DOHH2 (cell line): ENCODE results near the gene MYLIP.

ENCODE experiments used
- H3F3A ChIP-seq: fragments of 200-600 bp; sonication (generic), shearing (Covaris generic); 2 replicates; pipeline ENCODE4 v1.6.0; 2016; ENCODE audit warnings: antibody characterized with exemption, mild to moderate bottlenecking; ENCODE audit not compliant: control insufficient read depth, insufficient read depth
- H3K27ac ChIP-seq: fragments of 200-600 bp; sonication (generic); 2 replicates; pipeline ENCODE4 v1.5.1; 2014; ENCODE audit warnings: low read depth, mild to moderate bottlenecking, low read length, moderate library complexity
- H3K27me3 ChIP-seq: fragments of 200-600 bp; sonication (generic); 2 replicates; pipeline ENCODE4 v1.6.1; 2014; ENCODE audit warnings: mild to moderate bottlenecking, low read length, mixed read lengths; ENCODE audit not compliant: control insufficient read depth
- H3K36me3 ChIP-seq: fragments of 200-600 bp; sonication (generic); 2 replicates; pipeline ENCODE4 v1.6.1; 2014; ENCODE audit warnings: mild to moderate bottlenecking, low read length, moderate library complexity, mixed read lengths; ENCODE audit not compliant: control insufficient read depth
- H3K4me1 ChIP-seq: fragments of 200-600 bp; sonication (generic); 2 replicates; pipeline ENCODE4 v1.6.1; 2014; ENCODE audit warnings: mild to moderate bottlenecking, low read length, mixed read lengths; ENCODE audit not compliant: control insufficient read depth
- H3K4me2 ChIP-seq: fragments of 200-600 bp; sonication (generic); 2 replicates; pipeline ENCODE4 v1.6.0; 2014; ENCODE audit warnings: mild to moderate bottlenecking, low read length, moderate library complexity
- H3K4me3 ChIP-seq: fragments of 200-600 bp; sonication (generic); 2 replicates; pipeline ENCODE4 v1.5.1; 2014; ENCODE audit warnings: mild to moderate bottlenecking, low read length, mixed read lengths
- H3K79me2 ChIP-seq: fragments of 200-600 bp; sonication (generic); 2 replicates; pipeline ENCODE4 v1.6.1; 2014; ENCODE audit warnings: mild to moderate bottlenecking, low read length, mixed read lengths; ENCODE audit not compliant: control insufficient read depth
- H3K9me2 ChIP-seq: fragments of 200-600 bp; sonication (generic); replicated peaks from 2 replicates; pipeline ENCODE4 v1.6.1; 2014; ENCODE audit warnings: mild to moderate bottlenecking, low read length, mixed read lengths; ENCODE audit not compliant: control insufficient read depth
- H3K9me3 ChIP-seq: fragments of 200-600 bp; sonication (generic); 2 replicates; pipeline ENCODE4 v1.6.1; 2014; ENCODE audit warnings: antibody characterized with exemption, low read length, mixed read lengths; ENCODE audit not compliant: control insufficient read depth, insufficient read depth
- H4K20me1 ChIP-seq: fragments of 200-600 bp; sonication (generic); 2 replicates; pipeline ENCODE4 v1.6.0; 2014; ENCODE audit warnings: low read depth, mild to moderate bottlenecking, antibody characterized with exemption, low read length, moderate library complexity; ENCODE audit not compliant: control insufficient read depth, insufficient read depth
- EZH2phosphoT487 ChIP-seq: fragments of 200-600 bp; sonication (generic); IDR thresholded peaks from 2 replicates; pipeline ENCODE4 v1.6.1; 2017; ENCODE audit warnings: borderline replicate concordance, mild to moderate bottlenecking, antibody characterized with exemption, low read length, moderate library complexity, mixed read lengths
- TF ChIP-seq, protein P1 (sequence below): fragments of 200-600 bp; sonication (generic); IDR thresholded peaks from one replicate; pipeline ENCODE4 v1.5.1; 2014; ENCODE audit warnings: antibody characterized with exemption, mild to moderate bottlenecking, low read depth, low read length; ENCODE audit not compliant: poor library complexity, severe bottlenecking

MYLIP gene

DNA sequence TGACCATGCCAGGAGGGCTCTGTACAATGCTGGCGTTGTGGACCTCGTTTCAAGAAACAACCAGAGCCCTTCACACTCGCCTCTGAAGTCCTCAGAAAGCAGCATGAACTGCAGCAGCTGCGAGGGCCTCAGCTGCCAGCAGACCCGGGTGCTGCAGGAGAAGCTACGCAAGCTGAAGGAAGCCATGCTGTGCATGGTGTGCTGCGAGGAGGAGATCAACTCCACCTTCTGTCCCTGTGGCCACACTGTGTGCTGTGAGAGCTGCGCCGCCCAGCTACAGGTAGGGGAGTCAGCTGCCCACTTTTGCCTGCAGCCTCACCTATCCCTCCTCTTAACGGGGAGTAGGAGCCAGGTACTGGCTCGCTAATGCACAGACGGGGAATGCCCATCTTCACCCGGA lies 16.2 kb downstream of the MYLIP start:
- Histone ChIP-seq H3K9me2 (no peaks in the 10 kb centered on the region), H3K4me3 (no peak overlapping the region), H3K27me3 (no peaks in the 10 kb centered on the region), H3K27ac (no peak overlapping the region), H3K36me3 (peaks cover 98% of the 10 kb centered on the region), H3K79me2 (peaks cover 63% of the 10 kb centered on the region), H3K4me2 (no peak overlapping the region), H3F3A (no peaks in the 10 kb centered on the region), H3K9me3 (no peaks in the 10 kb centered on the region), H3K4me1 (no peaks in the 10 kb centered on the region), H4K20me1 (peaks cover 6% of the 10 kb centered on the region)
- TF ChIP-seq, protein P1, sequence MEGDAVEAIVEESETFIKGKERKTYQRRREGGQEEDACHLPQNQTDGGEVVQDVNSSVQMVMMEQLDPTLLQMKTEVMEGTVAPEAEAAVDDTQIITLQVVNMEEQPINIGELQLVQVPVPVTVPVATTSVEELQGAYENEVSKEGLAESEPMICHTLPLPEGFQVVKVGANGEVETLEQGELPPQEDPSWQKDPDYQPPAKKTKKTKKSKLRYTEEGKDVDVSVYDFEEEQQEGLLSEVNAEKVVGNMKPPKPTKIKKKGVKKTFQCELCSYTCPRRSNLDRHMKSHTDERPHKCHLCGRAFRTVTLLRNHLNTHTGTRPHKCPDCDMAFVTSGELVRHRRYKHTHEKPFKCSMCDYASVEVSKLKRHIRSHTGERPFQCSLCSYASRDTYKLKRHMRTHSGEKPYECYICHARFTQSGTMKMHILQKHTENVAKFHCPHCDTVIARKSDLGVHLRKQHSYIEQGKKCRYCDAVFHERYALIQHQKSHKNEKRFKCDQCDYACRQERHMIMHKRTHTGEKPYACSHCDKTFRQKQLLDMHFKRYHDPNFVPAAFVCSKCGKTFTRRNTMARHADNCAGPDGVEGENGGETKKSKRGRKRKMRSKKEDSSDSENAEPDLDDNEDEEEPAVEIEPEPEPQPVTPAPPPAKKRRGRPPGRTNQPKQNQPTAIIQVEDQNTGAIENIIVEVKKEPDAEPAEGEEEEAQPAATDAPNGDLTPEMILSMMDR: no peak
- no peak for TF ChIP-seq EZH2phosphoT487

DNA sequence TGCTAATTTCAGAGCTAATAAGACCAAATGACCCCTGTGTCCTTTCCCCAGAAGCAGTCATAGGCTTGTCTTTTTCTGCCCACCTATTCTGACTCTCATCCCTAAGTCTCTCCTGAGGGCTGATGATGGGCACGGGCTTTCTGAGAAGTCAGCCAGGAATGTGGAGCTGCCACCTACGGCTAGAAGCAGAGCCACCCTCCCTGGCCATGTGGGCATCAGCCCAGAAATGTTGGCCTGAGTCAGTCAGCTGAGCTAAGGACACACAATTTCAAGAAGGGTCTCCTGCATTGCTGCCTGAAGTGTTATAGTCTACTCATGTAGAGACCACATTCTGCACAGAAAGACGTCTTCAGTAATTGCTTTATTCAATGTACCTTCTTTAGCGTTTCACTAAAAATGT lies 17.1 kb downstream of the MYLIP start:
- no peaks in the 10 kb centered on the region for H3K9me2 ChIP-seq
- peaks cover 96% of the 10 kb centered on the region for H3K36me3 ChIP-seq
- no peaks in the 10 kb centered on the region for H3K4me1 ChIP-seq
- no peaks in the 10 kb centered on the region for H3F3A ChIP-seq
- H3K79me2 ChIP-seq: peaks cover 53% of the 10 kb centered on the region
- H4K20me1 ChIP-seq: peaks cover 3% of the 10 kb centered on the region; the same call in 1 of the 2 replicates
- TF ChIP-seq, protein P1: no peak
- TF ChIP-seq EZH2phosphoT487: no peak
- H3K27ac ChIP-seq: no peak overlapping the region
- no peak overlapping the region for H3K4me2 ChIP-seq
- H3K4me3 ChIP-seq: no peak overlapping the region
- H3K9me3 ChIP-seq: no peaks in the 10 kb centered on the region
- H3K27me3 ChIP-seq: no peaks in the 10 kb centered on the region

DNA sequence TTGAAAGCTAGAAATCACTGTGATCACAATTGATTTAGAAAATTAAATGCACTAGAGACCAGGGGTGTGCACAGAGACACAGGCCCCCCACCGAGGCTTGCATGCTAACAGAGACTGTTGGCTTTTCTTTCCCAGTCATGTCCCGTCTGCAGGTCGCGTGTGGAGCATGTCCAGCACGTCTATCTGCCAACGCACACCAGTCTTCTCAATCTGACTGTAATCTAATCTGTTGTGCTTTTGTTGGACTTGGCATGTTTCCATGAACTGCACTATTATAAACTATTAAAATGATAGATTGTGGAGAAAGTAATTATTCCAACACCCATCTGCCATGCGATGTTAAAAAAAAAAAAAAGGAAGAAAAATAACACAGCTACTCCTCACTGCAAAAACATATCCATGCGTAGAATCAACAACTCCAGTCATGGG lies 17.7 kb downstream of the MYLIP start:
- TF ChIP-seq EZH2phosphoT487: no peak
- TF ChIP-seq, protein P1: no peak
- Histone ChIP-seq H3F3A (no peaks in the 10 kb centered on the region), H3K79me2 (peaks cover 48% of the 10 kb centered on the region), H3K27me3 (no peaks in the 10 kb centered on the region), H3K36me3 (peaks cover 95% of the 10 kb centered on the region), H3K4me1 (no peaks in the 10 kb centered on the region), H3K9me3 (no peaks in the 10 kb centered on the region), H3K9me2 (no peaks in the 10 kb centered on the region), H3K4me3 (no peak overlapping the region), H3K4me2 (no peak overlapping the region), H4K20me1 (peaks cover 3% of the 10 kb centered on the region; the same call in 1 of the 2 replicates), H3K27ac (no peak overlapping the region)
